ENCODE data around the gene MRPS23. TPM values are rescaled to one million over a fixed set of nuclear protein-coding genes. Genes with fewer than 3 reads are reported as not detected.

The MRPS23 gene
- total RNA-seq, 4 donors from 2014 or later, result 5.9 to 12.1 (median 9.3) TPM

DNA sequence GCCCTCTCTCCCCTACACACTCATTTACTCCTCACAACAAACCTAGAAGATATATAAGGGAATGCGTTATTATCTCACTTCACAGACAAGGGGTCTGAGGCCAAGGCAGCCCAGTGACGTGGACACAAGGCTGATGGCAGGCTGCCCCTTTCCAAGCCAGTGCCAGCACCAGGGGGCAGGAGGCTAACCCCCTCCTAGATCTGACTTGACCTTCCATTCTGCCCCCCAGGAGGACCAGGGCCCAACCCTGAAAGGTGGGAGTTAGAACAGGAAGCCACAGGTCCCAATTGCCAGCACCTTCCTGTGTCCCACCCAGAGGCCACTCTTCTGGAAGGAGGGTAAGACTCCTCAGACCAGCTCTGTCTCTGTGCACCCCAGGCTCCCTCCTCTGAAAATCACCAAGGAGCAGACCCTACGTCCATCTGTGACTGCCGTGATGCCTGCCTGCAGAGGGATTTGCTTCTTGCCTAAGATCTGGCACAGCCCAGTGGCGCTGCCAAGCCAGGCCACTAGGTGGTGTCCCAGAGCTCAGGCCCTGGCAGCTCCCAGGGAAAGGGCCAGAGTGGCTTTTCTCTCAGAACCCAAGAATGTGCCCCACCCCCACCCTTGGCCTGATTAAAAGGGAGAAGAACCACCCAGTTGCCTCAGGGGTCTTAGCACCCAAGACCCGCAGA is 42.4 kb upstream of the MRPS23 start:
- TF ChIP-seq, protein P1, sequence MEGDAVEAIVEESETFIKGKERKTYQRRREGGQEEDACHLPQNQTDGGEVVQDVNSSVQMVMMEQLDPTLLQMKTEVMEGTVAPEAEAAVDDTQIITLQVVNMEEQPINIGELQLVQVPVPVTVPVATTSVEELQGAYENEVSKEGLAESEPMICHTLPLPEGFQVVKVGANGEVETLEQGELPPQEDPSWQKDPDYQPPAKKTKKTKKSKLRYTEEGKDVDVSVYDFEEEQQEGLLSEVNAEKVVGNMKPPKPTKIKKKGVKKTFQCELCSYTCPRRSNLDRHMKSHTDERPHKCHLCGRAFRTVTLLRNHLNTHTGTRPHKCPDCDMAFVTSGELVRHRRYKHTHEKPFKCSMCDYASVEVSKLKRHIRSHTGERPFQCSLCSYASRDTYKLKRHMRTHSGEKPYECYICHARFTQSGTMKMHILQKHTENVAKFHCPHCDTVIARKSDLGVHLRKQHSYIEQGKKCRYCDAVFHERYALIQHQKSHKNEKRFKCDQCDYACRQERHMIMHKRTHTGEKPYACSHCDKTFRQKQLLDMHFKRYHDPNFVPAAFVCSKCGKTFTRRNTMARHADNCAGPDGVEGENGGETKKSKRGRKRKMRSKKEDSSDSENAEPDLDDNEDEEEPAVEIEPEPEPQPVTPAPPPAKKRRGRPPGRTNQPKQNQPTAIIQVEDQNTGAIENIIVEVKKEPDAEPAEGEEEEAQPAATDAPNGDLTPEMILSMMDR (IDR thresholded peaks at IDR 0.05; ENCODE audit: low read depth), result no peak

DNA sequence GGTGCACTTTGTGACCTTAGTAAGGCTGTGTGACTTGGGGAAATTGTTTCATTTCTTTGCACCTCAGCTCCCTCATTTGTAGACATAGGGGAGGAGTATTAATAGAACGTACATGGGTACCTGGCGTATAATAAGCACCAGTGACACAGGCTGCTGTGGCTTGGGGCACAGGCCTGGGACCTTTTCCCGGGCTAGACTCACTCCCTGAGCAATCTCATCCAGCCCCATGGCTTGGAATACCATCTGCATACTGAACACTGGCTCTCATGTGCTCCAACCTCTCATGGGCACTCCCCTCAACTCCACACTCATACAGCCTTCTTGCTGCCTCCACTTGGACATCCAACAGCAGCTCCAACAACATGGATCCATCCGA is 41.0 kb upstream of the MRPS23 start:
- TF ChIP-seq, protein P1 (IDR thresholded peaks at IDR 0.05; ENCODE audit: low read depth), result no peak

DNA sequence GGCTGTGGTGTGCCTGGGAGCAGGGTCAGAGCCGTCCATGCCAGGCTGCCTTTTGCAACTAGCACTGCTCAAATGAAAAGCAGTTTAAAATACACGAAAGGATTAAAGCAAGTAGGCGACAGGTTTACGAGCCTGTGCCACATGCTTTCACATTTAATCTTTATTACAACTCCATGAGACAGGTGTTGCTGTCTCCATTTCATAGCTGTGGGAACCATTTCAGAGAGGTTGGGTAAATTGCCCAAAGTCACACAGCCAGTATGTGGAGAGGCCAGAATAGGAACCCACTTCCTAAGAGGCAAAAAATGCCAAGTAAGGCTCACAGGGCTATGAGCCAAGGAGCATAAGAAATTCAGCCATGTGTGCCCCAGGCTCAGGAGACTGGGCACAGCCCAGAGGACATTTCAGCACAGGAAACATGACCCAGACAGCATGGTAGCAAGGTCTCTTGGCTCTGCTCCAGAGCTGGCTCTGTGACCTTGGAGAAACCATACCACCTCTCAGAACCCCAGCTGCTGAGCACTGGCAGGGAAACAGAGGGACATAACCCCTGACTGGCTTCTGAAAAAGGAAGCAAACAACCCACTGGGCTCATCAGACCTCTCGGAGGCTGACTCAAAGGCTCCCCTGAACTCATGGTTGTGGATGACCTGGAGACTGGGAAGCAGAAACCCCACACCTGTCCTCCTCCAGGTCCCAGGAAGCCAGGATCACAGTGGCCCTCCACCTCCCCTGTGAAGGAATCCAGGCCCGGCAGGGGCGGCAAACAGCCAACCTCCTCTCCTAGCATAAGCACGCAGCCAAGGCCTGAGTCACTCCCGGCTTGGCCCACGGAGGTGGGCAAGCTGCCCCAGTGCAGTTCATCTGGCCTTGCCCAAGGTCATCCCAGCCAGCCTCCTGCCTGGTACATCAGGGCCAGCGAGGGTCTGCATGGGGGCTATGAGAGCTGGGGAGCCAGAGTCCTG is 40.3 kb upstream of the MRPS23 start:
- TF ChIP-seq, protein P1 (IDR thresholded peaks at IDR 0.05; ENCODE audit: low read depth), result no peak

DNA sequence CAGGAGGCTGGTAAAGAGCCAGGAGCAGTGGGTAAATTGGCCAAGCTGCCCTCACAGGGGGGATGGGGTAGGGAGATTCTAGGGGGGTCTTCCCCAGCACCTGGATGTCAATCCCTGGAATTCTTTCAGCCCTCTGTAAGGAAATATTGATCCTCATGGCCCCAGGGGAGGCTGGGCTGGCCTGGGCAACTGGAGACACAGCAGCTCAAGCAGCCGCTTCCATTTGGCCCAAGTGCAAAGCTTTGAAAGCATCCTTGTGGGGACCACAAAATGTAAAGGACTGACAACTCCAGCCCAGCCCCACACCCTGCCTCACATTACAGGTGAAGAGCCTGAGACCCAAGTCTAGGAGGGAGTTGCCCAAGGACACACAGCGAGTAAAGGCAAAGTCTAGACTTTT is 39.4 kb upstream of the MRPS23 start:
- TF ChIP-seq, protein P1 (IDR thresholded peaks at IDR 0.05; ENCODE audit: low read depth), result no peak

DNA sequence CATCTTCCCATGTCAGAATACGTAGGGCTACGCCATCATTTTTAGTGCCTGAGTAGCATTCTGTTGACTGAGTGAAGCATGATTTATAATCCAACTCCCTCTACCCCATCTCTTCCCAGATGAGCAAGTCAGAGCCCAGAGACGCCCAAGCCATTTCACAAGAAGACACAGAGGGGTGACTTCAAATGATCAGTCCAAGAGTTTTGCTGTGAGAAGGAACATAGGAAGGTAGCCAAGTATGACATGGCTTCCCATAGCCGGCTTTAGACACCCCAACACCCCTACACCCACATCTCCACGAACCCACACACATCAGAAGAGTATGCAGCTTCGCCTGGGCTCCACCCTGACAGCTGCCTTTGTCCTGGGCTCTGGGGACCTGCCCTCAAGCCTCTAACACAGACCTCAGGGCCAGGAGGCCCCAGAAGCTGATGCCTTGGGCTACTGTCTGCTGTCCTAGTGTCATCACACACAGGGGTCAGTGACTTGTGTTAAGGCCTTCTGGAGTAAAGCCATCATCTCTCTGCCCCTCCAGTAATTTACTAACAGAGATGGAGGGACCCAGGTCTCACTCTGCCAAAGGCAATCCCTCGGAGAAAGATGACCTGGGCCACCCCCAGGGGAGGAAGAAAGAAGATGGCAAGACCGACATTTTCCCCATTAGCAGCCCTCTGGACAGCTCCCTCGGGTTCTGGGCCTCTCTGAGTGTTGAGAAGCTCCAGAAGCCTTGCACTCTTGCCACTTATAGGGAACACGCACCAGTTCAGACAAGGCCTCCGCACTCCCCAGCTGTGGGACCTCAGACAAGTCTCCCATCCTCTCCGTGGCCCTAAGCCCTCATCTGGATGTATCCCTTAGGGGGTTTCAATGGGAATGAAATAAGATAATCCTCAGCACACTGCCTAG is 38.7 kb upstream of the MRPS23 start:
- TF ChIP-seq, protein P1 (IDR thresholded peaks at IDR 0.05; ENCODE audit: low read depth), result no peak

DNA sequence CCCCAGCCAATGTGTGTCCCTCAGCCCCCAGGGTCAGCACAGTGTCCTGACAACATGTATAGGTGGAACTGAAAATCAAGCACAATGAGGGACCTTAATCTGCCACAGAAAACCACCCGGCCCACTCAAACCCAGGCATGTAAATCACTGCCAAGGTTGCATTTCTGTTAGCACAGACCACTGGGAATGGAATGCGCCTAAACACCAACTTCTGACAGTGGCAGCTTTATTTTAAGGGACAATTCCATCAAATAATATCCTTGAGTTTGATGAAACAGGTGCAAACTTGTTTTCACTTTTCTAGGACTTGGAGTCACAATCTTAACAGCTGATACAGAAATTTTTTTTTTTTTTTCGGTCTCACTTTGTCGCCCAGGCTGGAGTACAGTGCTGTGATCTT is 37.3 kb upstream of the MRPS23 start:
- TF ChIP-seq, protein P1 (IDR thresholded peaks at IDR 0.05; ENCODE audit: low read depth), result no peak
